Epithelial cell of proximal tubule (primary cell): ENCODE measurements around the gene SOX30. TPM values are rescaled to one million over a fixed set of nuclear protein-coding genes. Genes with fewer than 3 reads are reported as not detected.
A peak's percentile ranks its signal among the peaks of the same experiment; 100 is the strongest.

Source experiments
- DNase-seq: peaks from one replicate; pipeline ENCODE4 v3.0.0-alpha.2; 2011; ENCODE audit warnings: low read depth
- H3K4me3 ChIP-seq: 2 replicates; pipeline ENCODE4 v1.5.1; 2011; ENCODE audit warnings: low read depth, mild to moderate bottlenecking, low read length
- CTCF ChIP-seq: conservative IDR thresholded peaks from 2 replicates; pipeline ENCODE4 v1.5.1; 2012; ENCODE audit warnings: low read depth, mild to moderate bottlenecking, low read length
- total RNA-seq: library from RNA; depleted of rRNA; stranded (reverse); fragments of >200 nt; gene quantifications from 2 replicates; pipeline ENCODE4 v1.2.3, GENCODE V29; 2015

Gene SOX30
- total RNA-seq, 1 donor from 2014 or later = 0.23 TPM

GRCh38 chr5:157670662-157671591 is 18.7 kb upstream of the SOX30 start, which contains the start of gene C5orf52:
Gene C5orf52, plus strand, starts transcription at chr5:157671533. Its CDS starts 82 bp downstream, at chr5:157671615.
- DNase-seq = no peak
- peak within 1 kb of the TSS; percentile 75 for H3K4me3 ChIP-seq
- TF ChIP-seq CTCF = no peak

- no peak overlapping the region for H3K4me3 ChIP-seq
- TF ChIP-seq CTCF = no peak
- DNase-seq = no peak
These were observed 17.5 kb upstream of the SOX30 start for GRCh38 chr5:157669701-157670097.

- TF ChIP-seq CTCF = no peak
- H3K4me3 ChIP-seq = no peak overlapping the region
- no peak for DNase-seq
These were observed 16.1 kb upstream of the SOX30 start for GRCh38 chr5:157668356-157668755.

GRCh38 chr5:157665467-157666070 is 13.3 kb upstream of the SOX30 start:
- TF ChIP-seq CTCF = no peak
- no peak overlapping the region for H3K4me3 ChIP-seq
- peak; percentile 39 for DNase-seq

- no peak for TF ChIP-seq CTCF
- no peak for DNase-seq
- H3K4me3 ChIP-seq = no peak overlapping the region
These were observed 7.8 kb upstream of the SOX30 start for GRCh38 chr5:157659868-157660660.

- DNase-seq = no peak
- no peak for TF ChIP-seq CTCF
- H3K4me3 ChIP-seq = no peak overlapping the region
These were observed 6.7 kb upstream of the SOX30 start for GRCh38 chr5:157658893-157659292.
